Fibroblast of villous mesenchyme (primary cell): ENCODE measurements around the gene COMT. TPM values are rescaled to one million over a fixed set of nuclear protein-coding genes. Genes with fewer than 3 reads are reported as not detected.

Experiments used
- DNase-seq: peaks from one replicate; pipeline ENCODE4 v3.0.0-alpha.2; 2010; ENCODE audit warnings: low read depth
- H3K4me3 ChIP-seq: 2 replicates; pipeline ENCODE4 v1.5.1; 2011; ENCODE audit warnings: low read depth, mild to moderate bottlenecking, low read length
- total RNA-seq: library from RNA; depleted of rRNA; stranded (reverse); fragments of >200 nt; gene quantifications from 2 replicates; pipeline ENCODE4 v1.2.3, GENCODE V29; 2012
- TF ChIP-seq, protein P1 (sequence below): IDR thresholded peaks from 2 replicates; pipeline ENCODE4 v1.5.1; 2012; ENCODE audit warnings: low read depth, mild to moderate bottlenecking, low read length; ENCODE audit not compliant: insufficient read depth

COMT gene
- total RNA-seq, 1 donor = 173 TPM

DNA sequence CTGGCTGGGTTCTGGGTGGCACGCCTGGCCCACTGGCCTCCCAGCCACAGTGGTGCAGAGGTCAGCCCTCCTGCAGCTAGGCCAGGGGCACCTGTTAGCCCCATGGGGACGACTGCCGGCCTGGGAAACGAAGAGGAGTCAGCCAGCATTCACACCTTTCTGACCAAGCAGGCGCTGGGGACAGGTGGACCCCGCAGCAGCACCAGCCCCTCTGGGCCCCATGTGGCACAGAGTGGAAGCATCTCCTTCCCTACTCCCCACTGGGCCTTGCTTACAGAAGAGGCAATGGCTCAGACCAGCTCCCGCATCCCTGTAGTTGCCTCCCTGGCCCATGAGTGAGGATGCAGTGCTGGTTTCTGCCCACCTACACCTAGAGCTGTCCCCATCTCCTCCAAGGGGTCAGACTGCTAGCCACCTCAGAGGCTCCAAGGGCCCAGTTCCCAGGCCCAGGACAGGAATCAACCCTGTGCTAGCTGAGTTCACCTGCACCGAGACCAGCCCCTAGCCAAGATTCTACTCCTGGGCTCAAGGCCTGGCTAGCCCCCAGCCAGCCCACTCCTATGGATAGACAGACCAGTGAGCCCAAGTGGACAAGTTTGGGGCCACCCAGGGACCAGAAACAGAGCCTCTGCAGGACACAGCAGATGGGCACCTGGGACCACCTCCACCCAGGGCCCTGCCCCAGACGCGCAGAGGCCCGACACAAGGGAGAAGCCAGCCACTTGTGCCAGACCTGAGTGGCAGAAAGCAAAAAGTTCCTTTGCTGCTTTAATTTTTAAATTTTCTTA is 27.8 kb downstream of the COMT start:
- no peak overlapping the region for H3K4me3 ChIP-seq
- TF ChIP-seq, protein P1, sequence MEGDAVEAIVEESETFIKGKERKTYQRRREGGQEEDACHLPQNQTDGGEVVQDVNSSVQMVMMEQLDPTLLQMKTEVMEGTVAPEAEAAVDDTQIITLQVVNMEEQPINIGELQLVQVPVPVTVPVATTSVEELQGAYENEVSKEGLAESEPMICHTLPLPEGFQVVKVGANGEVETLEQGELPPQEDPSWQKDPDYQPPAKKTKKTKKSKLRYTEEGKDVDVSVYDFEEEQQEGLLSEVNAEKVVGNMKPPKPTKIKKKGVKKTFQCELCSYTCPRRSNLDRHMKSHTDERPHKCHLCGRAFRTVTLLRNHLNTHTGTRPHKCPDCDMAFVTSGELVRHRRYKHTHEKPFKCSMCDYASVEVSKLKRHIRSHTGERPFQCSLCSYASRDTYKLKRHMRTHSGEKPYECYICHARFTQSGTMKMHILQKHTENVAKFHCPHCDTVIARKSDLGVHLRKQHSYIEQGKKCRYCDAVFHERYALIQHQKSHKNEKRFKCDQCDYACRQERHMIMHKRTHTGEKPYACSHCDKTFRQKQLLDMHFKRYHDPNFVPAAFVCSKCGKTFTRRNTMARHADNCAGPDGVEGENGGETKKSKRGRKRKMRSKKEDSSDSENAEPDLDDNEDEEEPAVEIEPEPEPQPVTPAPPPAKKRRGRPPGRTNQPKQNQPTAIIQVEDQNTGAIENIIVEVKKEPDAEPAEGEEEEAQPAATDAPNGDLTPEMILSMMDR = no peak
- no peak for DNase-seq

- TF ChIP-seq, protein P1 = no peak
- no peak for DNase-seq
- no peak overlapping the region for H3K4me3 ChIP-seq
Measured at GRCh38 chr22:19970031-19970478, 28.5 kb downstream of the COMT start.

GRCh38 chr22:19970479-19971275 is 29.1 kb downstream of the COMT start:
- DNase-seq = peak; percentile 57
- TF ChIP-seq, protein P1 = peak; percentile 82
- no peak overlapping the region for H3K4me3 ChIP-seq

DNA sequence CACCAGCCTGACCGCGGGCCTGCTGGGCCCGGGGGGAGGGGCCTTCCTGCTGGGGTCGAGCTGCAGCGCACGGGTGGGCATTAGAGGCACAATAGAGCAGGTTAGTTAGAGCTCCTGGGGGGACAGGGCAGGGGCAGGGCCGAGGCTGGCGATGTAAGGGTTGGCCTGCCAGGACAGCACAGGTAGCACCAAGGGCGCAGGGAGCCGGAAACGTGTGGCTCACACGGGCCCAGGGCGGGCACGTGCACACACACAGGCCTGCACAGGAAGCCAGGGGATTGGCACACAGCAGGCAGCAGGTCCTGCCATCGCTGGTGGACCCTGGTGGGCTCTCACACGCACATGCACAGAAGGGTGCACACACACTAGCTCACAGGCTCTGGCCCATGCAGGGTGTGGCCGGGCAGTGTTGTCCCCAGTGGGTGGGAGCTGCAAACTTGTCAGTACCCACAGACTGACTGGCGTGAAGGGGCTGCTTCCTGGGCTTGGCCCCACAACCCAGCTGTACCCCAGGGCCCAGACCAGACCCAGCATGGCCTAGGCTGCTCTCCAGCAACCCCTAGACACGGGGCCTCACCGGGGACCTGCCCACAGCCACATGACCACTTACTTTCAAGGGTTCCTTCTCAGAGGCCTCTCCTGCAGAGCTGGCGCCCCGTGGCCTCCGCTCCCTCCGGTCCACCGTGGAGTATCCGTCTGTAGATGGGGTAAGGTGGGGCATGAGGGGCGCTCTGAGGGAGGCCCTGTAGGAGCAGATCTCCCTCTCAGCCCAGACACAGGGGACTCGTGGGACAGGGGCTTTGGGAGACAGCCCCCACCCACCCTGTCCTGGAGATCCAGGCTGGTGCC is 29.9 kb downstream of the COMT start:
- DNase-seq = no peak
- TF ChIP-seq, protein P1 = no peak

GRCh38 chr22:19972251-19972650 is 30.7 kb downstream of the COMT start:
- TF ChIP-seq, protein P1 = no peak
- H3K4me3 ChIP-seq = no peak overlapping the region
- no peak for DNase-seq

More for the DNA sequence above, 29.9 kb downstream of the COMT start:
- no peak overlapping the region for H3K4me3 ChIP-seq
